Mucosa of descending colon (tissue), 3 donors: ENCODE results near the gene DNAJC21. TPM values are rescaled to one million over a fixed set of nuclear protein-coding genes. Genes with fewer than 3 reads are reported as not detected.
"Not testable (repeated sequence)": the region's sequence is repeated elsewhere in the genome, so short reads cannot be mapped to it uniquely, and the experiment has no call there.

Experiments
- ATAC-seq: fragments of 200-7000 bp; cut with Tn5 transposase; one replicate; pipeline ENCODE4 v1.9.1; 2020; ENCODE audit warnings: mild to moderate bottlenecking, moderate library complexity
- DNase-seq, 3 donors: peaks; one replicate each; pipeline ENCODE4 v3.0.0-alpha.2; 2020
- H3K36me3 ChIP-seq: fragments of 200-600 bp; one replicate; pipeline ENCODE4 v1.8.0; 2021; ENCODE audit warnings: low read depth, mild to moderate bottlenecking
- H3K4me1 ChIP-seq: fragments of 200-600 bp; one replicate; pipeline ENCODE4 v1.8.0; 2021; ENCODE audit warnings: low read depth, mild to moderate bottlenecking
- H3K4me3 ChIP-seq: fragments of 200-600 bp; one replicate; pipeline ENCODE4 v1.8.0; 2021; ENCODE audit warnings: mild to moderate bottlenecking
- H3K9me3 ChIP-seq: fragments of 200-600 bp; one replicate; pipeline ENCODE4 v1.8.0; 2021; ENCODE audit warnings: mild to moderate bottlenecking
- intact Hi-C, 2 donors: fragments of 100-400 bp; cut with DNase I in 1 of 2; cut with micrococcal nuclease in 1 of 2; formaldehyde crosslinking; loops; one replicate each; pipeline versions ENCODE4 v1.11.0 to v1.11.1; 2022; cut with DNase I, micrococcal nuclease
- total RNA-seq, 3 donors: library from RNA; stranded (reverse); fragmentation: NEBNext Ultra II Directional in 2 of 3; extraction: Animal tissue kit (Norgen Biotek cat#: 25700) in 2 of 3; gene quantifications; one replicate each; pipeline versions ENCODE4 v1.2.1 to v1.2.4, GENCODE V29; 2021 to 2023
- TF ChIP-seq, protein P1 (sequence below): fragments of 200-600 bp; IDR thresholded peaks from one replicate; pipeline ENCODE4 v1.8.0; 2022; ENCODE audit warnings: antibody characterized with exemption, mild to moderate bottlenecking
- donor health status: DM: no; HTN: no; CAD: no; lungs with moderate emphysema.
- donor health status: DM: no; HTN: no; CAD: no.
- donor health status: DM: no; HTN: yes; CAD: no.

Gene DNAJC21
- total RNA-seq, 3 donors from 2014 or later, result 37.1 to 53.6 (median 40.1) TPM

GRCh38 chr5:34915139-34915855 is 14.1 kb upstream of the DNAJC21 start, which contains the start of the genes BRIX1 and RAD1:
BRIX1 (plus strand) TSS chr5:34915711; CDS start chr5:34915739, 28 bp downstream.
RAD1 (minus strand) TSS chr5:34915504; CDS start chr5:34914892, 612 bp downstream.
- ATAC-seq, result peak; percentile 100
- intact Hi-C loops, result no loop called here
- H3K4me1 ChIP-seq, result peaks cover 23% of the 10 kb centered on the region
- peak; percentile 96 to 98 (median 97) for DNase-seq
- TF ChIP-seq, protein P1, sequence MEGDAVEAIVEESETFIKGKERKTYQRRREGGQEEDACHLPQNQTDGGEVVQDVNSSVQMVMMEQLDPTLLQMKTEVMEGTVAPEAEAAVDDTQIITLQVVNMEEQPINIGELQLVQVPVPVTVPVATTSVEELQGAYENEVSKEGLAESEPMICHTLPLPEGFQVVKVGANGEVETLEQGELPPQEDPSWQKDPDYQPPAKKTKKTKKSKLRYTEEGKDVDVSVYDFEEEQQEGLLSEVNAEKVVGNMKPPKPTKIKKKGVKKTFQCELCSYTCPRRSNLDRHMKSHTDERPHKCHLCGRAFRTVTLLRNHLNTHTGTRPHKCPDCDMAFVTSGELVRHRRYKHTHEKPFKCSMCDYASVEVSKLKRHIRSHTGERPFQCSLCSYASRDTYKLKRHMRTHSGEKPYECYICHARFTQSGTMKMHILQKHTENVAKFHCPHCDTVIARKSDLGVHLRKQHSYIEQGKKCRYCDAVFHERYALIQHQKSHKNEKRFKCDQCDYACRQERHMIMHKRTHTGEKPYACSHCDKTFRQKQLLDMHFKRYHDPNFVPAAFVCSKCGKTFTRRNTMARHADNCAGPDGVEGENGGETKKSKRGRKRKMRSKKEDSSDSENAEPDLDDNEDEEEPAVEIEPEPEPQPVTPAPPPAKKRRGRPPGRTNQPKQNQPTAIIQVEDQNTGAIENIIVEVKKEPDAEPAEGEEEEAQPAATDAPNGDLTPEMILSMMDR, result no peak
- no peaks in the 10 kb centered on the region for H3K36me3 ChIP-seq
- H3K4me3 ChIP-seq, result peak within 1 kb of the TSS; percentile 91
- no peaks in the 10 kb centered on the region for H3K9me3 ChIP-seq

DNA sequence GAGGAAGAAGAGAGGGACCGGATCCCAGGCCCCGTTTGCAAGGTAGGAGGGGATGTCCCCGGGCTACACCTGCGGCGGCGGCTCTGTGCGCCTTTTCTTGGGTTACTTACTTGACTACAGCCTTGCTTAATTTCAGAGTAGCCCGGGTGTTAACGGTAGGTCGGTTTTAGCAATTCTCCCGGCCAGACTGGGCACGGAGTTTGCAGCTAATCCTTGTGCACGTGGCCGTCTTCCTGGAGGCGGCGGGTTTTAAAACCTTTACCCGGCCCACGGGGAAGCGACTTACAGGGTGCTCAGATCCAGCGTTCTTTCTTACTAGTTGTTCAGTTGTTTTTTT is 13.5 kb upstream of the DNAJC21 start:
- peak; percentile 4 for ATAC-seq
- intact Hi-C loops, result no loop called here
- no peaks in the 10 kb centered on the region for H3K36me3 ChIP-seq
- no peak for DNase-seq
- H3K9me3 ChIP-seq, result no peaks in the 10 kb centered on the region
- H3K4me3 ChIP-seq, result peak overlapping the region; percentile 91
- TF ChIP-seq, protein P1, result no peak
- H3K4me1 ChIP-seq, result peaks cover 23% of the 10 kb centered on the region

- ATAC-seq (no peak), DNase-seq (no peak)
- intact Hi-C loops, result no loop called here
- H3K4me1 ChIP-seq, result peaks cover 23% of the 10 kb centered on the region
- no peak overlapping the region for H3K4me3 ChIP-seq
- TF ChIP-seq, protein P1, result no peak
- H3K36me3 ChIP-seq, result no peaks in the 10 kb centered on the region
- no peaks in the 10 kb centered on the region for H3K9me3 ChIP-seq
Measured at GRCh38 chr5:34916518-34916917, 12.8 kb upstream of the DNAJC21 start.

- Histone ChIP-seq H3K4me1 (peaks cover 23% of the 10 kb centered on the region), H3K36me3 (no peaks in the 10 kb centered on the region), H3K4me3 (no peak overlapping the region), H3K9me3 (no peaks in the 10 kb centered on the region)
- no peak for DNase-seq
- TF ChIP-seq, protein P1, result no peak
- intact Hi-C loops, result no loop called here
- no peak for ATAC-seq
Measured at GRCh38 chr5:34918025-34918424, 11.3 kb upstream of the DNAJC21 start.

- TF ChIP-seq, protein P1, result no peak
Measured at GRCh38 chr5:34919077-34919476, 10.3 kb upstream of the DNAJC21 start.

GRCh38 chr5:34923256-34923655 is 6.1 kb upstream of the DNAJC21 start:
- ATAC-seq, H3K9me3 ChIP-seq, H3K4me3 ChIP-seq, H3K36me3 ChIP-seq, DNase-seq, H3K4me1 ChIP-seq, intact Hi-C loops: not testable (repeated sequence)

More at GRCh38 chr5:34919077-34919476, 10.3 kb upstream of the DNAJC21 start:
- H3K4me3 ChIP-seq, result no peak overlapping the region
- H3K36me3 ChIP-seq, result no peaks in the 10 kb centered on the region
- no peak for DNase-seq
- peaks cover 17% of the 10 kb centered on the region for H3K4me1 ChIP-seq
- intact Hi-C loops, result no loop called here
- H3K9me3 ChIP-seq, result no peaks in the 10 kb centered on the region
- no peak for ATAC-seq
